ENCODE data around the gene C6orf141.

Gene C6orf141

GRCh38 chr6:49515485-49516146 lies 34.9 kb upstream of the C6orf141 start:
- H3K4me3 ChIP-seq (ENCODE audit: low read depth, low read length) = no peak overlapping the region
- no peak for DNase-seq (ENCODE audit: low read depth)
- TF ChIP-seq, protein P1, sequence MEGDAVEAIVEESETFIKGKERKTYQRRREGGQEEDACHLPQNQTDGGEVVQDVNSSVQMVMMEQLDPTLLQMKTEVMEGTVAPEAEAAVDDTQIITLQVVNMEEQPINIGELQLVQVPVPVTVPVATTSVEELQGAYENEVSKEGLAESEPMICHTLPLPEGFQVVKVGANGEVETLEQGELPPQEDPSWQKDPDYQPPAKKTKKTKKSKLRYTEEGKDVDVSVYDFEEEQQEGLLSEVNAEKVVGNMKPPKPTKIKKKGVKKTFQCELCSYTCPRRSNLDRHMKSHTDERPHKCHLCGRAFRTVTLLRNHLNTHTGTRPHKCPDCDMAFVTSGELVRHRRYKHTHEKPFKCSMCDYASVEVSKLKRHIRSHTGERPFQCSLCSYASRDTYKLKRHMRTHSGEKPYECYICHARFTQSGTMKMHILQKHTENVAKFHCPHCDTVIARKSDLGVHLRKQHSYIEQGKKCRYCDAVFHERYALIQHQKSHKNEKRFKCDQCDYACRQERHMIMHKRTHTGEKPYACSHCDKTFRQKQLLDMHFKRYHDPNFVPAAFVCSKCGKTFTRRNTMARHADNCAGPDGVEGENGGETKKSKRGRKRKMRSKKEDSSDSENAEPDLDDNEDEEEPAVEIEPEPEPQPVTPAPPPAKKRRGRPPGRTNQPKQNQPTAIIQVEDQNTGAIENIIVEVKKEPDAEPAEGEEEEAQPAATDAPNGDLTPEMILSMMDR (conservative IDR thresholded peaks at IDR 0.05; ENCODE audit: low read depth, low read length) = no peak

DNA sequence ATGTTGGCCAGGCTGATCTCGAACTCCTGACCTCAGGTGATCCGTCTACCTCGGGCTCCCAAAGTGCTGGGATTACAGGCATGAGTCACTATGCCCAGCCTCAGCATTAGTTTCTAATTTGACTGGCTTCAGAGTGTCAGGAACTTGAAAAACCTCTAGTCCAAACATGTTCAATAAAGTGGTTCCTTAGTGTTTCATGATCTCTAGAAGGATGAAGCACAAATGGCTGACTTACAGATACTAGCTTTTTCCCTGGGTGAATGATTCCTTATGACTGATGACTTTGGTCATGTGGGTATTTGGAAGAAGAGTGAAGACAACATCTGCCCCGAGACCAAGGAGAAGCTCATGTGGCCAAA lies 34.3 kb upstream of the C6orf141 start:
- no peak for DNase-seq (ENCODE audit: low read depth)
- TF ChIP-seq, protein P1 (conservative IDR thresholded peaks at IDR 0.05; ENCODE audit: low read depth, low read length) = no peak
- H3K4me3 ChIP-seq (ENCODE audit: low read depth, low read length) = no peak overlapping the region

DNA sequence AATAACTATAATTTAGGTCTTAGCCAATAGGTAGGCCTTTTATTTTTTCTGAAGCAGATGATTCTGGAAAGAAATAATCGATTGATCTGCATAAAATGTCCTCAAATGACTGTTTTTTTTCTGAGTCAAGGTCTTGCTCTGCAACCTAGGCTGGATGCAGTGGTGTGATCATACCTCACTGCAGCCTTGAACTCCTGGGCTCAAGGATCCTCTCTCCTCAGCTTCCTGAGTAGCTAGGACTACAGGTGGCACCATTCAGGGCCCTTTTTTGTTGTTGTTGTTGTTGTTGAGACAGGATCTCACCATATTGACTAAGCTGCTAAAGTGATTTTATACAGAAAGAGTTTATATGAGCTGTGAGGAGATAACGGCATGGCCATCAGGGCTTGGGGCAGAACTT lies 32.5 kb upstream of the C6orf141 start:
- DNase-seq (ENCODE audit: low read depth) = no peak
- TF ChIP-seq, protein P1 (conservative IDR thresholded peaks at IDR 0.05; ENCODE audit: low read depth, low read length) = no peak
- H3K4me3 ChIP-seq (ENCODE audit: low read depth, low read length) = no peak overlapping the region

- TF ChIP-seq, protein P1 (conservative IDR thresholded peaks at IDR 0.05; ENCODE audit: low read depth, low read length) = no peak
- no peak for DNase-seq (ENCODE audit: low read depth)
- no peak overlapping the region for H3K4me3 ChIP-seq (ENCODE audit: low read depth, low read length)
Observed at GRCh38 chr6:49519660-49520059, 30.8 kb upstream of the C6orf141 start.

DNA sequence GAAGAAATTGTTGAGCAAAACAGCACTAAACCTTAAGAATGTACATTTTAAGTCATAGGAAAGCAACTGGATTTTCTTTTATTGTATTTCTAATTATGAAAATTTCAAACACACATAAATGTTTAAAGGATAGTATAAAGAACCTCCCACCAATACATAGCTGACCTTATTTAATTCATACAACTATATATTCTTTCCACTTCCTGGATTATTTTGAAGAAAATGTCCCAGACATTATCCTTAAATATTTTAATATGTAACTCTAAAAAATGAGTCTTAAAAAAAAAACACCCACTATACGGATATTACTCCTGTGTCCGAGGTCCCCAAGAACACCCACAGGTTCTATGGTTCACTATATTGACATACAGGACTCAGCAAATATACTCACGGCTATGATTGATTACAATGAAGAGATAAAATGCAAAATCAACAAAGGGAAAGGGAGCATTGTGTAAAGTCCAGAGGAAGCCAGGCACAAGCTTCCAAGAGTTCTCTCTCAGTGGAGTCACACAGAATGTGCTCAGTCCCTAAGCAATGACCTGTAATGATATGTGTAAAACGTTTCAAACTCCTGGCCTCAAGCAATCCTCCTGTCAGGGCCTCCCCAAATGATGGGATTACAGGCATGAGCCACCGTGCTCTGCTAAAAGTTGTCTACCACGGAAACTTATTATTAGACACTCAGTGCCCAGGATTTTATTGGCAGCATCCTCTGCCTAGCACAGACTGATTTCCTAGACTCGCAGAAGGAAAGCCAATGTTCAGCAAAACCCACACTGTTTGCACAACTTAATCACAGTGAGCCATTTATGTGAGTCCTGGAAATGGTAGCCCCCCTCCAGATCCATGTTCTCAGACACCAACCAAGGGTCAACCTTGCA lies 27.5 kb upstream of the C6orf141 start:
- TF ChIP-seq, protein P1 (conservative IDR thresholded peaks at IDR 0.05; ENCODE audit: low read depth, low read length) = no peak
- no peak for DNase-seq (ENCODE audit: low read depth)
- no peak overlapping the region for H3K4me3 ChIP-seq (ENCODE audit: low read depth, low read length)

GRCh38 chr6:49523901-49524300 lies 26.6 kb upstream of the C6orf141 start:
- TF ChIP-seq, protein P1 (conservative IDR thresholded peaks at IDR 0.05; ENCODE audit: low read depth, low read length) = no peak
- no peak overlapping the region for H3K4me3 ChIP-seq (ENCODE audit: low read depth, low read length)
- no peak for DNase-seq (ENCODE audit: low read depth)
